Measurements from ENCODE around the gene ITGA7.

The ITGA7 gene

DNA sequence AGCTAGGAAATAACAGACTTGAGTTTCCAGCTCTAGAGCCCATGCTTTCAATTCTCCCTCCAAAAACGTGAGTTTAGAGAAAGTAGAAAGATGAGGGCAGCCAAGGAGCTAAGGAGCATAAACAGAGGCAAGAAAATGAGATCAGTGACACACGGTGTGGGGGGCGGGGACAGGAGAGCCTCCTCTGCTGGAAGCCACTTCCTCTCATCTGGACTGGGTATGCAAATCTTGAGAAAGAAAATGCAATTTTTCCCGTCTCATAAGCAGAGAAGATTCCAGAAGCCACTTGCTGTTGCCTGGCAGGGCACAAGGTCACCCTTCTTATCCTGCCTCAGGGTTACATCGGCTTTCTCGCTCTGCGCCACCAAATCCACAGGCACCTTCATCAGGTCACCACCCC lies 65.0 kb downstream of the ITGA7 start:
- no peak for DNase-seq

DNA sequence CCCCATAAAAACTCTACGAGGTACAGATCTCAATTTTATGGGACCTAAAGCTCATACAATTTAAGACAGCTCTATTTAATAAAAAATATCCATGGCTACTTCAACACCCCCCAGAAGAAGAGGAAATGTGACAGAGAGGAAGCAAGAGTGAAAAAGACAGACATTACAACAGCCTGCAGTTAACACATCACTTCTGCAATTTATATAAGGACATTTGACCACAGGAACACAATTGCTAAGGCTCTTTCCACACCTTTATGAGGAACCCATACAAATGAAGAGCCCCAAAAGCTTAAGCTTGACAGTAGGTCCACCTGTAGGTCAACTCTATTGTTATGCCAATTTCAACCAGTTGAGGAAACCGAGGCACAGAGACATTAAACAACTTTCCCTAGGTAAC lies 65.4 kb downstream of the ITGA7 start:
- no peak for DNase-seq

DNA sequence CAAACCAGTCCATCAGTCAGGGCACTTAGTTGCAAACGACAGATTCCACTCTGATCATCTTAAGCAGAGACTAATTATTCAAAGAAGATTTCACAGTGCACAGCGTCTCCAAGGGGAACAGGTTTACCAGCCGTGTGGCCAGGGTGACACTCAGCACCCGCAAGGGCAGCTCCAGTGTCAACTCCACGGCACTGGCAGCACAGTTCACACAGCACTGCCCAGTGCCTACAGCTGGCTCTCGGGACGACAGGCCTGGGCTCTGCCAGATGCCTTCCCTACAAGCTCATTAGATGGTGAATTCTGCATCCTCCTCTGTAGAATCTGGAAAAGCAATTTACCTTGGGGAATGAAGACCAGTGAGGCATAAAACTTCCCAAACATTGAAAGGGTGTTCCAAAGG lies 66.1 kb downstream of the ITGA7 start:
- no peak for DNase-seq

DNA sequence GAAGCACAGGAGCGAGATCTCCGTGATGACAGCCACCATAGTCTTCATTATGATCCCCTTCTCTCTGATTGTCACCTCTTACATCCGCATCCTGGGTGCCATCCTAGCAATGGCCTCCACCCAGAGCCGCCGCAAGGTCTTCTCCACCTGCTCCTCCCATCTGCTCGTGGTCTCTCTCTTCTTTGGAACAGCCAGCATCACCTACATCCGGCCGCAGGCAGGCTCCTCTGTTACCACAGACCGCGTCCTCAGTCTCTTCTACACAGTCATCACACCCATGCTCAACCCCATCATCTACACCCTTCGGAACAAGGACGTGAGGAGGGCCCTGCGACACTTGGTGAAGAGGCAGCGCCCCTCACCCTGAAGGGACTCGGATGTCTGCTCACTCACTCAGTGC lies 70.2 kb downstream of the ITGA7 start:
- no peak for DNase-seq

DNA sequence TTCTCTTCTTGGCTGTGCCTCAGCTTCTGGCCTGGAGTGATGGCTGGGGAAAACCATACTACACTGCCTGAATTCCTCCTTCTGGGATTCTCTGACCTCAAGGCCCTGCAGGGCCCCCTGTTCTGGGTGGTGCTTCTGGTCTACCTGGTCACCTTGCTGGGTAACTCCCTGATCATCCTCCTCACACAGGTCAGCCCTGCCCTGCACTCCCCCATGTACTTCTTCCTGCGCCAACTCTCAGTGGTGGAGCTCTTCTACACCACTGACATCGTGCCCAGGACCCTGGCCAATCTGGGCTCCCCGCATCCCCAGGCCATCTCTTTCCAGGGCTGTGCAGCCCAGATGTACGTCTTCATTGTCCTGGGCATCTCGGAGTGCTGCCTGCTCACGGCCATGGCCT lies 70.9 kb downstream of the ITGA7 start, which contains the start of gene OR10P1:
Gene OR10P1, plus strand, starts transcription at position 40 of the 400 bp plus-strand sequence. Its CDS starts 0 bp downstream, at position 40.
- DNase-seq: no peak

DNA sequence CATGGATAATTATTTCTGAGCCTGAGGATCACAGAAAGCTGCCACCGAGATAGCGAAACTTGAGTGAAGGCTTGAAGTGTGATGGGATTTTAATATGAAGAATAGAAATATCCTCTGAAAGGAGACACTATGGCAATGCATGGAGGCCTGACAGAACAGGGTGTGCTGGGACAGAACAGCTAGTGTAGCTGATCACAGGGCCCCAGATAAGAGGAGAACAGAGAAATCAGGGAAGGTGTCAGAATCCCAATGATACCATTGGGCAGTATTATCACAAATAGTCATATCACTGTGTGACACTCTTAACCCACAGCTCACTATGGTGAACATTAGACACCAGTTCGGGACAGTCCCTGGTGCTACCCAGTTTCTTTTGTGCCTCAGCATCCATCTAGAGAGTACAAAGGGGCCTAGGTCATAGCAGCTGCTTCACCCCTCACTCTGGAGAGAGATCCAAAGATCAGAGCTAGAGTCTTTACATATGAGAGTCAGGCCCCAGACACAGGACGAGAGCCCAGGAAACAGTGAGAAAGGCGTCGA lies 71.5 kb downstream of the ITGA7 start:
- DNase-seq: no peak

Data from fibroblast of skin of abdomen (primary cell).